HUDEP-2 (cell line): Measurements from ENCODE around the gene CLTB.

Experiments used
- DNase-seq, 76 experiments: peaks; one replicate each; lab custom pipeline; 2025; ENCODE audit not compliant: unreplicated experiment in 76 of 76; lab: John Stamatoyannopoulos, UW

CLTB gene

GRCh38 chr5:176406436-176407052, 9.8 kb downstream of the CLTB start:
- DNase-seq: no peak

GRCh38 chr5:176405656-176406435, 10.5 kb downstream of the CLTB start:
- DNase-seq: no peak

- DNase-seq: no peak
These were observed 14.8 kb downstream of the CLTB start for GRCh38 chr5:176401281-176402205.

- DNase-seq: no peak
These were observed 15.8 kb downstream of the CLTB start for GRCh38 chr5:176400382-176401156.

- DNase-seq: no peak
These were observed 18.5 kb downstream of the CLTB start for GRCh38 chr5:176397736-176398420.

- DNase-seq: no peak
These were observed 20.0 kb downstream of the CLTB start for GRCh38 chr5:176396330-176396729.

GRCh38 chr5:176394881-176395675, 21.3 kb downstream of the CLTB start:
- DNase-seq: no peak

- no peak for DNase-seq
These were observed 22.2 kb downstream of the CLTB start for GRCh38 chr5:176394096-176394495.

GRCh38 chr5:176392526-176392925, 23.8 kb downstream of the CLTB start:
- DNase-seq: no peak

- no peak for DNase-seq
These were observed 24.3 kb downstream of the CLTB start for GRCh38 chr5:176391999-176392398.

- DNase-seq: no peak
These were observed 24.9 kb downstream of the CLTB start for GRCh38 chr5:176391479-176391878.

GRCh38 chr5:176389135-176390123, 26.9 kb downstream of the CLTB start:
- peak in 9 of 76 experiments; percentile 55 to 77 (median 65) for DNase-seq

GRCh38 chr5:176388444-176389134, 27.8 kb downstream of the CLTB start, which contains the start of the genes HIGD2A and NOP16:
TSS of gene HIGD2A (plus strand) at chr5:176388751. CDS start at chr5:176388820, 69 bp downstream.
TSS of gene NOP16 (minus strand) at chr5:176388598. CDS start at chr5:176388539, 59 bp downstream.
- peak; percentile 62 to 99 (median 96) for DNase-seq

GRCh38 chr5:176388003-176388443, 28.3 kb downstream of the CLTB start:
- DNase-seq: peak in 2 of 76 experiments; percentile 8 to 28

- DNase-seq: peak in 1 of 76 experiments; percentile 13
These were observed 28.9 kb downstream of the CLTB start for GRCh38 chr5:176387384-176387925.

- no peak for DNase-seq
These were observed 29.8 kb downstream of the CLTB start for GRCh38 chr5:176386491-176386890.

- DNase-seq: no peak
These were observed 31.3 kb downstream of the CLTB start for GRCh38 chr5:176384991-176385390.
